GM12874 (cell line): ENCODE results near the gene SERINC2.

Experiments used
- CTCF ChIP-seq: IDR thresholded peaks from 2 replicates; pipeline ENCODE4 v1.5.1; 2011; ENCODE audit warnings: low read depth, mild to moderate bottlenecking, control low read depth, low read length, moderate library complexity; ENCODE audit not compliant: insufficient read depth

Gene SERINC2

GRCh38 chr1:31439276-31439675 is 26.3 kb downstream of the SERINC2 start:
- no peak for TF ChIP-seq CTCF

- TF ChIP-seq CTCF = no peak
Measured at GRCh38 chr1:31441073-31441472, 28.1 kb downstream of the SERINC2 start.

GRCh38 chr1:31441558-31441957 is 28.5 kb downstream of the SERINC2 start:
- TF ChIP-seq CTCF = no peak

GRCh38 chr1:31441970-31442647 is 29.1 kb downstream of the SERINC2 start:
- no peak for TF ChIP-seq CTCF

GRCh38 chr1:31442648-31442994 is 29.6 kb downstream of the SERINC2 start:
- TF ChIP-seq CTCF = no peak

GRCh38 chr1:31443673-31444072 is 30.7 kb downstream of the SERINC2 start:
- no peak for TF ChIP-seq CTCF

GRCh38 chr1:31444725-31445448 is 31.9 kb downstream of the SERINC2 start:
- no peak for TF ChIP-seq CTCF
